Measurements from ENCODE around the gene SOCS6. TPM values are rescaled to one million over a fixed set of nuclear protein-coding genes. Genes with fewer than 3 reads are reported as not detected.
"Not testable (repeated sequence)": the region's sequence is repeated elsewhere in the genome, so short reads cannot be mapped to it uniquely, and the experiment has no call there.

The SOCS6 gene
- polyA plus RNA-seq, 1 of the 3 experiments (the other 2 are of a cell fraction) = 12.1 TPM

DNA sequence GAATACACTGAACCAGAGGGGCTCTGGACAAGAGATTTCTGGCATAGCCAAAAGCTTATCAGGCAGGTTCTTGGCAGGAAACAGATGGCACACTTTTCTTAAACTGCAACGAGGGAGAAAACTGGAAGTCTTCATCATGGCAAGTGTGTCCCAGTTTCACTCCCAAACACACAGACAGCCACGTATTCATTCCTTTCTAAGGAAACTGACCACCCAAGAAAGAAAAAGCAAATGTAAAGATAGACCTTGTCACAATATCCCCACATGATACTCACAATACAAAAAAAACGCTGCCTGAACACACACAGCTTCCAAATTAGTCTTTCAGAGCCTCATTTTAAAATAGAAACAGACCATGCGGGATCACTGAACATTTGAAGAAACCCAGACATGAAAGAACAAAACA lies 42.8 kb upstream of the SOCS6 start:
- Histone ChIP-seq H3K36me3 (replicated peaks in 1 of 2; ENCODE audit: control insufficient read depth in 1 of 2, insufficient read depth in 2 of 2, low read length in 1 of 2) (no peaks in the 10 kb centered on the region), H3K27me3 (ENCODE audit: insufficient read depth) (no peaks in the 10 kb centered on the region), H3K9ac (no peak overlapping the region), H3F3A (replicated peaks; ENCODE audit: insufficient read depth) (no peaks in the 10 kb centered on the region), H3K9me2 (no peaks in the 10 kb centered on the region), H3K9me3 (no peaks in the 10 kb centered on the region), H3K4me2 (peak overlapping the region; percentile 12; the same call in 1 of the 2 replicates), H4K20me1 (ENCODE audit: insufficient read depth) (no peaks in the 10 kb centered on the region), H3K4me1 (ENCODE audit: control insufficient read depth in 1 of 2, insufficient read depth in 2 of 2, low read depth in 1 of 2, low read length in 1 of 2) (peaks cover 0 to 5% of the 10 kb centered on the region in 2 experiments; a peak in 2 of 4 replicates), H3K4me3 (ENCODE audit: low read depth in 2 of 2, low read length in 1 of 2) (no peak overlapping the region; a peak in 1 of 4 replicates), H3K79me2 (ENCODE audit: insufficient read depth) (no peaks in the 10 kb centered on the region), H2AFZ (ENCODE audit: low read depth) (peak overlapping the region; percentile 26; the same call in 1 of the 2 replicates), H3K27ac (ENCODE audit: low read depth in 2 of 2, low read length in 1 of 2) (peak overlapping the region in 1 of 2 experiments; percentile 64; a peak in 2 of 4 replicates)
- ChIA-PET POLR2A (no interaction called here), CTCF (no interaction called here)
- DNase-seq = no peak
- TF ChIP-seq FOSL2 (IDR thresholded peaks at IDR 0.05; ENCODE audit: borderline replicate concordance, low read depth) (no peak), TCF12 (IDR thresholded peaks at IDR 0.05) (peak; percentile 26; the same call in 1 of the 2 replicates), NRF1 (IDR thresholded peaks at IDR 0.05; ENCODE audit: low read depth, low read length) (no peak), RCOR1 (IDR thresholded peaks at IDR 0.05; ENCODE audit: low read length) (no peak), GABPA (IDR thresholded peaks at IDR 0.05; ENCODE audit: low read depth) (no peak)
- TF ChIP-seq, protein P1, sequence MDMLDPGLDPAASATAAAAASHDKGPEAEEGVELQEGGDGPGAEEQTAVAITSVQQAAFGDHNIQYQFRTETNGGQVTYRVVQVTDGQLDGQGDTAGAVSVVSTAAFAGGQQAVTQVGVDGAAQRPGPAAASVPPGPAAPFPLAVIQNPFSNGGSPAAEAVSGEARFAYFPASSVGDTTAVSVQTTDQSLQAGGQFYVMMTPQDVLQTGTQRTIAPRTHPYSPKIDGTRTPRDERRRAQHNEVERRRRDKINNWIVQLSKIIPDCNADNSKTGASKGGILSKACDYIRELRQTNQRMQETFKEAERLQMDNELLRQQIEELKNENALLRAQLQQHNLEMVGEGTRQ (IDR thresholded peaks at IDR 0.05; ENCODE audit: borderline replicate concordance, low read depth, low read length) = no peak
- 30% methylated on average over 4 of the region's 4 CpGs for WGBS (ENCODE audit: low lambda C conversion rate)

- no peak overlapping the region for H2AFZ ChIP-seq (ENCODE audit: low read depth)
- DNase-seq = no peak
- WGBS (ENCODE audit: low lambda C conversion rate) = 81% methylated on average over 5 of the region's 5 CpGs
These were observed 39.7 kb upstream of the SOCS6 start for GRCh38 chr18:70249118-70249517.

DNA sequence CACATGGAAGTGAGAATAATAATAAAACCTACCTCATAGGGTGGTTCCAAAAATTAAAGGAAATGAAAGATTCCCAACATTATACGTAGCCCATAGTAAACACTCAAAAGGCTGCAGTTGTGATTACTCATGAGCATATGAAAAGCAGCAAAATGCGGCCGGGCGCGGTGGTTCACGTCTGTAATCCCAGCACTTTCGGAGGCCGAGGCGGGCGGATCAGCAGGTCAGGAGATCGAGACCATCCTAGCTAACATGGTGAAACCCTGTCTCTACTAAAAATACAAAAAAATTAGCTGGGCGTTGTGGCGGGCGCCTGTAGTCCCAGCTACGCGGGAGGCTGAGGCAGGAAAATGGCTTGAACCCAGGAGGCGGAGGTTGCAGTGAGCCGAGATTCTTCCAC lies 39.0 kb upstream of the SOCS6 start:
- POLR2A ChIA-PET, CTCF ChIA-PET: not testable (repeated sequence)

More at GRCh38 chr18:70249118-70249517, 39.7 kb upstream of the SOCS6 start:
- POLR2A ChIA-PET = no interaction called here
- Histone ChIP-seq H3K9me3 (no peaks in the 10 kb centered on the region), H3K4me1 (ENCODE audit: control insufficient read depth in 1 of 2, insufficient read depth in 2 of 2, low read depth in 1 of 2, low read length in 1 of 2) (peaks cover 0 to 5% of the 10 kb centered on the region in 2 experiments; a peak in 2 of 4 replicates), H3F3A (replicated peaks; ENCODE audit: insufficient read depth) (no peaks in the 10 kb centered on the region), H3K9me2 (no peaks in the 10 kb centered on the region), H3K27ac (ENCODE audit: low read depth in 2 of 2, low read length in 1 of 2) (no peak overlapping the region), H3K4me2 (no peak overlapping the region), H3K79me2 (ENCODE audit: insufficient read depth) (no peaks in the 10 kb centered on the region), H3K4me3 (ENCODE audit: low read depth in 2 of 2, low read length in 1 of 2) (no peak overlapping the region), H3K27me3 (ENCODE audit: insufficient read depth) (no peaks in the 10 kb centered on the region), H3K36me3 (replicated peaks in 1 of 2; ENCODE audit: control insufficient read depth in 1 of 2, insufficient read depth in 2 of 2, low read length in 1 of 2) (no peaks in the 10 kb centered on the region), H3K9ac (no peak overlapping the region), H4K20me1 (ENCODE audit: insufficient read depth) (no peaks in the 10 kb centered on the region)
- CTCF ChIA-PET = no interaction called here
- no peak for TF ChIP-seq PBX3 (IDR thresholded peaks at IDR 0.05)
- TF ChIP-seq FOSL2 (IDR thresholded peaks at IDR 0.05; ENCODE audit: borderline replicate concordance, low read depth) = no peak

More for the DNA sequence above, 39.0 kb upstream of the SOCS6 start:
- H3K36me3 ChIP-seq (replicated peaks in 1 of 2; ENCODE audit: control insufficient read depth in 1 of 2, insufficient read depth in 2 of 2, low read length in 1 of 2); H3K4me3 ChIP-seq (ENCODE audit: low read depth in 2 of 2, low read length in 1 of 2); H3K9me3 ChIP-seq; H3K27ac ChIP-seq (ENCODE audit: low read depth in 2 of 2, low read length in 1 of 2); H3K4me1 ChIP-seq (ENCODE audit: control insufficient read depth in 1 of 2, insufficient read depth in 2 of 2, low read depth in 1 of 2, low read length in 1 of 2); DNase-seq; H4K20me1 ChIP-seq (ENCODE audit: insufficient read depth); H3K9me2 ChIP-seq; H3K79me2 ChIP-seq (ENCODE audit: insufficient read depth); H3K4me2 ChIP-seq; H2AFZ ChIP-seq (ENCODE audit: low read depth); H3F3A ChIP-seq (replicated peaks; ENCODE audit: insufficient read depth); H3K27me3 ChIP-seq (ENCODE audit: insufficient read depth); H3K9ac ChIP-seq: not testable (repeated sequence)
- 97% methylated on average over 18 of the region's 18 CpGs for WGBS (ENCODE audit: low lambda C conversion rate)
